Suppressor macrophage treated with lipopolysaccharide for 4 hours (primary cell): ENCODE measurements around the gene IP6K2.
"Not testable (repeated sequence)": the region's sequence is repeated elsewhere in the genome, so short reads cannot be mapped to it uniquely, and the experiment has no call there.

Source experiments
- DNase-seq: peaks from one replicate; pipeline ENCODE4 v3.0.0-alpha.2; 2020

Gene IP6K2, protein sequence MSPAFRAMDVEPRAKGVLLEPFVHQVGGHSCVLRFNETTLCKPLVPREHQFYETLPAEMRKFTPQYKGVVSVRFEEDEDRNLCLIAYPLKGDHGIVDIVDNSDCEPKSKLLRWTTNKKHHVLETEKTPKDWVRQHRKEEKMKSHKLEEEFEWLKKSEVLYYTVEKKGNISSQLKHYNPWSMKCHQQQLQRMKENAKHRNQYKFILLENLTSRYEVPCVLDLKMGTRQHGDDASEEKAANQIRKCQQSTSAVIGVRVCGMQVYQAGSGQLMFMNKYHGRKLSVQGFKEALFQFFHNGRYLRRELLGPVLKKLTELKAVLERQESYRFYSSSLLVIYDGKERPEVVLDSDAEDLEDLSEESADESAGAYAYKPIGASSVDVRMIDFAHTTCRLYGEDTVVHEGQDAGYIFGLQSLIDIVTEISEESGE

DNA sequence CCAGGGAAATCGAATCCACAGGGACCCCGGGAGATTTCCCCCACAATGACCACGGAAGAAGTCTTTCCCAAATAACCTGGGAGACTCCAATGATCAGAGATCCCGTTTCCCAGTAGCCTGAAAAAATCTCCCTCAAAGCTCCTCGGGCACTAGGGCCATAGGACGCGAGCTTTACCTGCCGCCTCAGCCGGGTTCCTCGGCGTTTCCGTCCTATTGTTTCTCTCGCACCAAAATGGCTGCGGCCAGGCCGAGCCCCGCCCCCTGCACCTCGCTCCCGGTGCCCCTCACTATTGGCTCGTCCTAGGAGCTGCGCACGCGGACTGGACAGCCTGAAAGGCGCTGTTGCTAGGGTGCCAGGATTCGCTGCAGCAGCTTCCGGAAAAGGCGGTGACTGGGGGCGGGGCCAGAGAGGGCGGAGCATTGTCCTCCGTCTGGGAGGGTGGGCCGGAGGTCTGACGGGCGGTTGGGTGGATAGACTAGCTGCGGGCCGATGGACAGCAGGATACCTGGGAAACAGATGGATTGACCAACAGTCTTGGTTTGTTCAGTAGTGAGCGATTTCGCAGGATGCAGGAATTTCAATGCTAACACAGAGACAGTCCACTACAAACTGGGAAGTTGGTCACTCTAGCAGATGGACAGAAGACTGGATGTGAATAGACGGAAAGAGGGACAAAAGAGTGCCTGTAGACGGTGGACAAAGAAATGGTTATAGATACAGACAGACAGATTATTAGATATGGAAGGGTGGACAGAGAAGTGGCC is at the start of gene IP6K2:
TSS of gene IP6K2 (minus strand) at position 240 of the 765 bp plus-strand sequence. CDS start 21,930 bp downstream, outside the sequence.
- DNase-seq, result peak; percentile 99

- peak; percentile 16 for DNase-seq
Observed at GRCh38 chr3:48765376-48765775, 48.4 kb upstream of the IP6K2 start.

DNA sequence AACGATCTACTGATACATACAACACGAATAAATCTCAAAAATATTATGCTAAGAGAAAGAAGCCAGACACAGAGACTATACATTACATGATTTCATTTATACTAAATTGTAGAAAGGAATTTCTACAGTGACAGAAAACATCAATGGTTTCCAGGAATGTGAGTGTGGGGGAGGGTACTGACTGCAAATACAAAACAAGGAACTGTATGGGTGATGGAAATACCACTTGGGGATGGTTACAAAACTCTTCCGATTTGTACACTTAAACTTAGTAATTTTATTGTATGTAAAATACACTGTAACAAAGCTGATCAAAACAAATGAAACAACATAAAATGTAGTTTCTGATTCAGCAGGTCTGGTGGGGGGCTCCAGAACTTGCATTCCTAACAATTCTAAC is 45.8 kb upstream of the IP6K2 start:
- peak; percentile 35 for DNase-seq

GRCh38 chr3:48759991-48760540 is 43.0 kb upstream of the IP6K2 start:
- not testable (repeated sequence) for DNase-seq

GRCh38 chr3:48759531-48759930 is 42.5 kb upstream of the IP6K2 start:
- DNase-seq, result not testable (repeated sequence)

GRCh38 chr3:48759071-48759470 is 42.0 kb upstream of the IP6K2 start:
- DNase-seq, result no peak

DNA sequence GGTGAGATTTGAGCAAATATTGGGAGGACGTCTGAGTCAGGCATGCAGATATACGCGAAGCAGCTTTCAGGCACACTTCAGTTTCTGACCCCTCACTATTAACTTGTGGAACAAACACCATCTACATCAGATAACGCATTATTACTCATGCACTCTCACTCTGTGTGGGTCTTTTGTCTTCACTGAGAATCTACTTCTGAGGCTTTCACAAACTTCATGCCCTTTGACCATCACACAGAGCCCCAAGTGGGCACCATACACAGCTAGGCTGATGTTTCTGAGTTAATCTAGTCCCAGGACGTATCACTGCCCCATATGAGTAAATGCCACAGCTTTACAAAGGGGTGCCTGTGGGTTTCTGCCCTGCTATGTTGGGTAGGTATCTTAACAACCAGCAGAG is 39.6 kb upstream of the IP6K2 start:
- DNase-seq, result no peak

DNA sequence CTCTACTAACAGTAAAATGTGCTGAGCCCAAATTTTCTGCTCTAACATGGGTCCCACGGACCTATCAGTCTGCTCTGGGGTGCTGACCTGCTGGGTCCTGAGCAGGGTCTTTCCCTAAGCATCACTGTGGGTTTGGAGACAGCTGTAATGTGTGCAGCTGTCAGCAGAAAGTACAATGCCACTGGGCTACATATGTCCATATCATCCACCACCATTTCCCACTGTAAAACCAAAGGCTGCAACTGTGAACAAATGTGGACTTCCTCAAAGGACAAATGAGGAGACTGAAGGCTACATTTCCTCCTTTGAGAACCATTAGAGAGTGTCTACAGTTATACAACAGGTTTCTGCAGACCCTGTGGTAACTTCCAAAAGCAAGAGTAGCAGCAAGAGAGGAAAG is 33.8 kb upstream of the IP6K2 start:
- DNase-seq, result peak; percentile 30

DNA sequence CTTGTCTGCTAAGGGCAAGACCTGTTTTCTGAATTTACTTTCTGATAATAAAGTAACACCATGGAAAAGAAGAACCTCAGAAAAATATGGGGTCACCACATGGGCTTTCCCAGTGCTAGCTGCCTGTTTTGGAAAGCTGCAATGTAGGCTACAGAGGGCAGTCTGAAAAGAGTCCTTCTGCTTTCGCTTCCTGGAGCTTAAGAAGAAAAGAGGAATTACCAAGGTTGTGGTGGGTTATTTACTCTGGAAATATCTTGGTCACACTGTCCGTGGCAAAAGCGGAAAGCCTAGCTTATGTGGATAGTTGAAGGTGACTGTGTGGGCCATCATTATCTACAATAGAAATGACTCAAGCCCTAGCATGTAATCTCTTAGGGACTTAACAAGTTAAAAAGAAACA is 31.7 kb upstream of the IP6K2 start:
- peak; percentile 95 for DNase-seq

GRCh38 chr3:48747706-48748105 is 30.7 kb upstream of the IP6K2 start:
- DNase-seq, result no peak

- no peak for DNase-seq
Observed at GRCh38 chr3:48747015-48747615, 30.1 kb upstream of the IP6K2 start.

DNA sequence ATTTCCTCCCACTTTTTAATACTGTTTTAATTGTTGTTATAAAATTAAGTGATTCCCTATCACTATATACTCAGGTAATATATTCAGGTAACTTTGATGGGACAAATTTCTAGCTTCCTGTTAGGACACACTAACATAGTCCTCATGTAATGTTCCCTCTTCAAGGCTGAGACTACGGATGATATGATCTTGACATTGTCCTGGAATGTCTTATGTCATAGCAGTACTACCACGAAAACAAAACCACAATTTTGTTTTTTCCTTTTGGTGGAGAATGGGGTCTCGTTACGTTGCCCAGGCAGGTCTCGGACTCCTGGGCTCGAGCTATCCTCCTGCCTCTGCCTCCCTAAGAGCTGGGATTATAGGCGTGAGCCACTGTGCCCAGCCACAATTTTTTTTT is 26.8 kb upstream of the IP6K2 start:
- no peak for DNase-seq

GRCh38 chr3:48741226-48741625 is 24.2 kb upstream of the IP6K2 start:
- not testable (repeated sequence) for DNase-seq

DNA sequence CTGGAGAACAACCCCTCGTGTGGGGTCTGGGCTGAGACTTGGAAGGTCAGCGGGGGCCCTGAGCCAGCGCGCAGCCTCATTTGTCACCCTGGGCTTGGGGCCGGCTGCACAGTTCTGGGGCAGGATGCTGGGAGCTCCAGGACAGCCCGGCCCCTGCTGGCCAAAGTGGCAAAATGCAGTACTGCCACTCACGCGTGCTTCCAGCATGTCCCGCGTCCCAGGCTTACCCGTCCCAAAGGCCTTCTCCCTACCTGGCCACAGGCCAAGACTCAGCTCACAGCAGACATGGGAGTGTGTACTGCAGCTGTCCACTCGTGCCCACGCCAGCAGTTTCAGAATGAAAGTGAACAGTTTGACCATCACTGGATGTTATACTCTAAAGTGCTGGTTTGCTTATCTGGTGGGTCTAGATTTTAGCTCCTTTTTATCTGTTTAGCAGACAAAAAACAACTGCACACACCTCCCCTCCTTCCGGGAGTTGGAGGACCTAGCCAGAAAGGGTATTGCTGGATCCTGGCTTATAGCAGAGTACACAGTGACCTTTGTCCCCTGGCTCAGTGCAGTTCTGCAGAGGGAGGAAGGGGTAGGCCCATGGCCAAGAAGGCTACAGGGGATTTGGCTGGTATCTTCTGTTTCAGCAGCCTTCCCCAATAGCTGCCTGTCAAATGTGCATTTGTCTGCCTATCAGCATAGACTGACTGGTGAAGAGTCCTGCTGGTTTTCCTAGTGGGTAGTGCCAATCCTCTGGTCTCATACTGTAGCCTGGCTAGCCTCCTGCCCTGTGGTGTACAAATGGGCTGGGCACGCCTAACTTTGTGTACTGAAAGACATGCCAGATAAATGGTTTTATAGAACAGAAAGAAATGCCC is 23.2 kb upstream of the IP6K2 start:
- DNase-seq, result peak; percentile 72

DNA sequence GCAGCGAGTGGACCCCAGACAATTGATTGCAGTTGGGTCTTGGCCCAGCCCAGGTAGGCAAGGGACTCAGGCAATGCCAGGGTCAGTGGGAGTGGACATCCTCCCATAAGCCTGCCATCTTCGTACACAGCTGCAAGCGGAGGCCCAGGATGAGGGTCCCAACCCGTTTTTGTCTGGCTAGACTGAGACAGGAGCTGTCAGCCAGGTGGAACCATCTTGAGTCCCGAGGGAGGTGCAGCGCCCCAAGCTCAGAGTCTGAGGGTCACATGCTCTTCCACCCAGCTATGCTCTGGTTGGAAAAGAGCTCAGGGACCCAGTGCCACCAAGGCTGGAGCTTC is 22.6 kb upstream of the IP6K2 start:
- no peak for DNase-seq

- no peak for DNase-seq
Observed at GRCh38 chr3:48738926-48739616, 22.1 kb upstream of the IP6K2 start.

- DNase-seq, result no peak
Observed at GRCh38 chr3:48738144-48738536, 21.1 kb upstream of the IP6K2 start.

GRCh38 chr3:48735075-48735767 is 18.2 kb upstream of the IP6K2 start:
- not testable (repeated sequence) for DNase-seq

GRCh38 chr3:48734541-48734940 is 17.5 kb upstream of the IP6K2 start:
- not testable (repeated sequence) for DNase-seq

DNA sequence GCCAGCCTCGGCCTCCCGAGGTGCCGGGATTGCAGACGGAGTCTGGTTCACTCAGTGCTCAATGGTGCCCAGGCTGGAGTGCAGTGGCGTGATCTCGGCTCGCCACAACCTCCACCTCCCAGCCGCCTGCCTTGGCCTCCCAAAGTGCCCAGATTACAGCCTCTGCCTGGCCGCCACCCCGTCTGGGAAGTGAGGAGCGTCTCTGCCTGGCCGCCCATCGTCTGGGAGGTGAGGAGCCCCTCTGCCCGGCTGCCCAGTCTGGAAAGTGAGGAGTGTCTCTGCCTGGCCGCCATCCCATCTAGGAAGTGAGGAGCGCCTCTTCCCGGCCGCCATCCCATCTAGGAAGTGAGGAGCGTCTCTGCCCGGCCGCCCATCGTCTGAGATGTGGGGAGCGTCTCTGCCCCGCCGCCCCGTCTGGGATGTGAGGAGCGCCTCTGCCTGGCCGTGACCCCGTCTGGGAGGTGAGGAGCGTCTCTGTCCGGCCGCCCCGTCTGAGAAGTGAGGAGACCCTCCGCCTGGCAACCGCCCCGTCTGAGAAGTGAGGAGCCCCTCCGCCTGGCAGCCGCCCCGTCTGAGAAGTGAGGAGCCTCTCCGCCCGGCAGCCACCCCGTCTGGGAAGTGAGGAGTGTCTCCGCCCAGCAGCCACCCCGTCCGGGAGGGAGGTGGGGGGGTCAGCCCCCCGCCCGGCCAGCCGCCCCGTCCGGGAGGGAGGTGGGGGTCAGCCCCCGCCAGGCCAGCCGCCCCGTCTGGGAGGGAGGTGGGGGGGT is 16.9 kb upstream of the IP6K2 start:
- not testable (repeated sequence) for DNase-seq
